GM18499 (cell line): ENCODE results near the gene MMP14.
"Not testable (repeated sequence)": the region's sequence is repeated elsewhere in the genome, so short reads cannot be mapped to it uniquely, and the experiment has no call there.

Source experiments
- ATAC-seq: cut with Tn5 transposase; IDR thresholded peaks from one replicate; pipeline ENCODE4 v1.9.1; 2021; ENCODE audit warnings: moderate number of reproducible peaks; ENCODE audit not compliant: insufficient read depth, unreplicated experiment

MMP14 gene

DNA sequence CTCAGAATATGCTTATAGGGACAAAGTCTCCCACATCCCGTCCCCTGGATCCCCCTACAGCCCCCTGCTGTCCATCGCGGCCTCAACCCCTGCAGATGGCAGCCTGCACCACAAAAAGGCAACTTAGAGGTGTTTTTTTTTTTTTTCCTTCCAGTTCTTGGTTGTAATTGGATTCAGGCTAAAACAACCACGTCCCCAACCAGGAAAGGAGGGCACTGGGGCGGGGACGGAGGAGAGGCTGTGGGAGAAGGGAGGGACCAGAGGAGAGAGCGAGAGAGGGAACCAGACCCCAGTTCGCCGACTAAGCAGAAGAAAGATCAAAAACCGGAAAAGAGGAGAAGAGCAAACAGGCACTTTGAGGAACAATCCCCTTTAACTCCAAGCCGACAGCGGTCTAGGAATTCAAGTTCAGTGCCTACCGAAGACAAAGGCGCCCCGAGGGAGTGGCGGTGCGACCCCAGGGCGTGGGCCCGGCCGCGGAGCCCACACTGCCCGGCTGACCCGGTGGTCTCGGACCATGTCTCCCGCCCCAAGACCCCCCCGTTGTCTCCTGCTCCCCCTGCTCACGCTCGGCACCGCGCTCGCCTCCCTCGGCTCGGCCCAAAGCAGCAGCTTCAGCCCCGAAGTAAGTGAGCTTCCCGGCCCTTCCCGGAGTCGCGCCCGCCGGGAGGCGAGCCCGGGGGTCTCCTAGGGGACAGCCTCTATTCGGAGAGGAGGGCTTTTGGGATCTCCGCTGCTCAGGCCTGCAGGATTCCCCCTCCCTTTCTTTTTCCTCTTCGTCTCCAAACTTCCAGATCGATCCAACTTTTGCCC, at the start of gene MMP14:
MMP14 (plus strand) TSS at position 285 of the 813 bp plus-strand sequence; CDS start at position 518, 233 bp downstream.
- no peak for ATAC-seq

DNA sequence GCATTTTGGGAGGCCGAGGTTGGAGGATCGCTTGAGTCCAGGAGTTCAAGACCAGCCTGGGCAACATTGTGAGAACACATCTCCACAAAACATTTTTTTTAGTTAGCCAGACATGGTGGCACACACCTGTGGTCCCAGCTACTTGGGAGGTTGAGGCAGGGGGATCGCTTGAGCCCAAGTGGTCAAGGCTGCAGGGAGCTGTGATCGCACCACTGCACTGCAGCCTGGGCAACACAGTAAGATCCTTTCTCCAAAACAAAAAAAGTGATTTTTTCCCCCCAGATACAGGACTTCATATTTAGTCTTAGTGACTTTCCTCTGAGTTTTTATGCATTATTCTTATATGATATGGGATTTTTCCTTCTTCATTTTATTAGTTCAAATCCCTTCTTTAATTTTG, 49.7 kb upstream of the MMP14 start:
- no peak for ATAC-seq

DNA sequence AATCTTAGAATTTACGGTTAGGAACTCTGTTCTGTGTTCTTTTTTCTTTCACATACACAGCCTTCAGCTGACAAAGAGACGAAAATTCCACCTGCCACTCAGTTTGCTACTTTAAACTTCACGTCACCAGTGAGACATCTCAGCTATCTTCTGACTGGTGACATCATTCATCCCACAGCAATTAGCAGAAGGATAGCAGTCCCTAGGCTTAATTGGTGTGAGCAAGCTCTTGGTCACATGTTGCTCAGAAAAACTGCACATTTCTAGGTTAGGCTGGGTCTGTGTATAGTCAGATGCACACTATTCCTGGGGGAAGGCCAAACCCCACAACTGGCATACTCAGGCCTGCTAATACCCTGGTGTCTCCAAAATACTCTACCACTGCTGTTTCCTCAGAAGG, 45.1 kb upstream of the MMP14 start:
- ATAC-seq: no peak

DNA sequence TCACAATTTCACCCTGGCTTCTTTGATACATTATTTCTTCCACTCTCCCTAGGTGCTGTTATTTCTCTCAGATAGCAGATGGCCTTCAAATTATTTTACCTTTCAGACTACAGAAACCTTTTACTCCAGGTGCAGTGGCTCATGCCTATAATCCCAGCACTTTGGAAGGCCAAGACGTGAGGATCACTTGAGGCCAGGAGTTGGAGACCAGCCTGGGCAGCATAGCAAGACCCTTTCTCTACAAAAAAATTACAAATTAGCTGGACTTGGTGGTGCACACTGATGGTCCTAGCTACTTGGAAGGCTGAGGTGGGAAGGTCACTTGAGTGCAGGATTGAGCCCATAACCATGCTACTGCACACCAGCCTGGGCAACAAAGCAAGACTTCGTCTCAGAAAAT, 44.2 kb upstream of the MMP14 start:
- ATAC-seq: no peak

DNA sequence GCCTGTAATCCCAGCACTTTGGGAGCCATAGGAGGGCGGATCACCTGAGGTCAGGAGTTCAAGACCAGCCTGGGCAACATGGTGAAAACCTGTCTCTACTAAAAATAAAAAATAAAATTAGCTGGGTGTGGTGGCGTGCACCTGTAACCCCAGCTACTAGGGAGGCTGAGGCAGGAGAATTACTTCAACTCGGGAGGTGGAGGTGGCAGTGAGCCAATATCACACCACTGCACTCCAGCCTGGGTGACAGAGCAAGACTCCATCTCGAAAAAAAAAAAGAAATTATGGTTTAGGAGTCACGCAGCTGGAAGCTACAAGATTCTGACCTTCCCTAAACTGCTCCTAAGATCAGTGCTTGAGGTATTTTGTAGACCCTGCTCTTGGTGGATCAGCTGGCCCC, 42.8 kb upstream of the MMP14 start:
- not testable (repeated sequence) for ATAC-seq

DNA sequence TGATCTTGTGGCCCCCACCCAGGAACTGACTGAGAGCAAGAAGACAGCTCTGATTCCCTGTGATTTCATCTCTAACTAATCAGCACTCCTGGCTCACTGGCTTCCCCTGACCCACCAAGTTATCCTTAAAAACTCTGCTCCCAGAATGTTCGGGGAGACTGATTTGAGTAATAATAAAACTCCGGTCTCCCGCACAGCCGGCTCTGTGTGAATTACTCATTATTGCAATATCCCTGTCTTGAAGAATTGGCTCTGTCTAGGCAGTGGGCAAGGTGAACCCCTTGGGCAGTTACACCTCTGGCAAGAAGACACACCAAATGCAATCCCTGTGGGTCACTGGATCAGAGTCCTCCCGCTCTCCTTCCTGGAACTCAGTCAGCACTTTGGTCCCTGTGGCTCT, 42.4 kb upstream of the MMP14 start:
- ATAC-seq: no peak

DNA sequence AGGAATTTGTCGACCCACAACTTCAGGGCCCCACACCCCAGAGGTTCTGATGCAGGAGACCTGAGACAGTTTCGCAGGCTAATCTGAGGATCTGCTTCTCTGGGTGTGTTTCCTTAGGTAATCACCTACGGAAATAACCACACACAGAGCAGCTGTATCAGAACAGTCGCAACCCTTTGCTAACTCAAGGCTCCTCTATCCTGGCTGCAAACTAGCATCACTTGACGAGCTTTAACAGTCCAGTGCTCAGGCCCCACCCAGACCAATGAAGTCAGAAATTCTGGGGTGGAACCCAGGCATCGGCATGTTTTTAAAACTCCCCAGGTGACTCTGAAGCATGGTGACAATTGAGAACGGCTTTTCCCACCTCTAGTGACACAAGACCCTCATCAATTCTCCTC, 41.8 kb upstream of the MMP14 start:
- ATAC-seq: no peak

DNA sequence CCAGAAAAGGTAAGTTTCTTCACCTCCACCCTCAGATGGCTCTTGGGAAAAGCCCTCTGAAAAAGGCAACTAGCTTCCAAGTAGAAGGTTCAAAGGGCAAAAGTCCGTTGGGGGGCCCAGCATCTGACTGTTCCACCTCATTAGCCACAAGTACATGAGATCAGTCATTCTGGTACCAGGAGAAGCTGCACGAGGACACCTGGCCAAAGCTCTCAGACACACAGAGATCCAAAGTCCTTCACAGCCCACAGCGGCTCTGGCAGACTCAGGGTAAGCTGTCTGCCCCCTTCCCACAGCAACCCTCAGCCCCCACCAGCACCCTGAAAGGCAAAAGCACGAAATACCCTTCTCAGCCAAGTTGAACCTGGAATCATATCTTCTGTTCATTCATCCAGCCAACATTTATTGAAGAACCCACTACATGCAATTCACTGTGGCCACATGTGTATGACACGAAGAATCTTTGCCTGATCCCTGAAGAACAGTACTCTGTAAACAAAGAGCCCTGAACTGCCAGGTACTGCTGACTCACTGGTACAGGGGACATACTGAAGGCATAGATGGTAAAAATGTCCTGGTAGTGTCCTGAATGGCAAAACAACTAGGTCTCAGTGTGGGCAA, 40.2 kb upstream of the MMP14 start:
- ATAC-seq: no peak

DNA sequence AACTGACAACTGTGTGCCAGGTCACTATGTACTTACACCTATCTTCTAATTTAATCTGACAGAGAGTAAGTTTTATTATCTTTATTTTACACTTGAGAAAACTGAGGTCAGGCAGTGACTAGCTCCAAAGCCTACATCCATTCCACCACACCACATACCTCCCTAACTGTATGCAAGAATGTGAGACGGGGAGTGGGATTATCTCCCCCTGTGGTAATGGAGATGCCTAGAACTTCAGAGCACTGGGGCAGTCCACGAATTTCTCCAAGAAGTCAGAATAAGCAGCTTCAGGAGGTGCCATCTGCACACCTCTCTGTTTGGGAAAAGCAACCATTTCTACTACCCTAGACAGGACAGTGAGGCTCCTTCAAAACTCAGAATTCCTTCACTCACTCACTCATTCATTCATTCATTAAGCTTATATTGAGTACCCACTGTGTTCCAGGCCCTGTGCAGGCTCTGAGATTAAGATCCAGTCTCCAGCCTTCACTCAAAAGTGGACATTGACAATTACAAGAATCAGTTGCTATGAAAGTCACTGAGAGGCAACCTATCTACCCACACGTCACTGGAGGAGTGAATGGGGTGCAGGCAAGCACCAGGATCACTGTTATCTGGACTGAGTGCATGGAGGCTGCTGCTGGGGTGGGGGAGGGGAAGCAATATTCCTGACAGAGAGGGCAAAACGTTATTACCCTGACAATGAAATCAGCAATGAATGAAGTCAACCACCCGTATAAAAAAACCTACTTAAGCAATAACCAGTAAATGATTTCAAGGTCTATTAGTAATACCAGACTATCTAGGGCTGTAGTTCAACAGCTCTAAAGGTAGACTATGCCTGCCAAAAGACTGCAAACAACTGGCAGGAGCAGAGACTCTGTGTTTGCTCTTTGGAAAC, 39.1 kb upstream of the MMP14 start:
- ATAC-seq: no peak

DNA sequence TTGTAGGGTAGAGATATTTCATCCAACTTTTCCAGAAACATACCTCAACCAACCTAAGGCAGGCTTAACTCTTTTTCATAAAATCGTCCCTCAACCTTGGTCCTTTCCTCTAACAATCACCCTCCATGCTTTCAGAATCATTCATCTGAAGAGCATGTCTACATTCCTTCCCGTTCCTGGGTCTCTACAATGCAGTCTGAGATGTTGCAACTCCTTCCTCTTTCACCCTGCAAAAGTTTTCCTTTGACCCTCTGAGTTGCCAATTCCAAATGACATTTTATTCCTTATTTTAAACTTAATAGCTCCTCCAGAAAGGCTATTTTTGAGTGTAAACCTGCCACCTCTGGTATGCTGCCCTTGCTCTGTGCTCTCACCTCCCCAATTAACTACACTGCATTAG, 37.9 kb upstream of the MMP14 start:
- no peak for ATAC-seq

DNA sequence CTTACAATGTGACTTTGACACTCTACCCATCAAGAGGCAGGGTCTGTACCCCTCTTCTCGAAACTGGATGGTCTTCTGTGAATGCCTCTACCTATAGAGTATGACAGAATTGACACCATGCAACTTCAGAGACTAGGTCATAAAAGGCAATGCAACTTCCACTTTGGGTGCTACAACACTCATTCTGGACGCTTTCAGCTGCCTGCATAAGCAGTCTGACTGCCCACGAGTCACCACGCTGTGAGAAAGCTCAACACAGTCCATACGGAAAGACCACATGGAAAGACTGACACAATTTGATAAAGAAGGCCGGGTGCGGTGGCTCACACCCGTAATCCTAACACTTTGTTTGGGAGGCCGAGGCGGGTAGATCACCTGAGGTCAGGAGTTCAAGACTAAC, 36.0 kb upstream of the MMP14 start:
- no peak for ATAC-seq

DNA sequence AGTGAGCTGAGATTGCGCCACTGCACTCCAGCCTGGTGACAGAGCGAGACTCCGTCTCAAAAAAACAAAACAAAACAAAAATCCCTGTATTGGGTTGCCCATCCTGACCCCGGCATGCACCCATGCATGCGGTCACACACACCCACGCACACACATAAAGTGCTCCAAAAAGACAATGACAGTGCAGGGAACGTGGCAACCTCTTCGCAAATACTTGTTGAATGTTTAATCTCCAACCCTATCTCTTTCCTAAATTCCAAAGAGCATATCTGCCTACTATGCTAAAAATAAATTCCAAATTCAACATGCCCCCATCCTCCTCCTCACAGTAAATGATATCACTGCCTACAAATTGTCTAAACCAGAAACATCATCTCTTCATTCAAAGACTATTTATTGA, 34.7 kb upstream of the MMP14 start:
- no peak for ATAC-seq

DNA sequence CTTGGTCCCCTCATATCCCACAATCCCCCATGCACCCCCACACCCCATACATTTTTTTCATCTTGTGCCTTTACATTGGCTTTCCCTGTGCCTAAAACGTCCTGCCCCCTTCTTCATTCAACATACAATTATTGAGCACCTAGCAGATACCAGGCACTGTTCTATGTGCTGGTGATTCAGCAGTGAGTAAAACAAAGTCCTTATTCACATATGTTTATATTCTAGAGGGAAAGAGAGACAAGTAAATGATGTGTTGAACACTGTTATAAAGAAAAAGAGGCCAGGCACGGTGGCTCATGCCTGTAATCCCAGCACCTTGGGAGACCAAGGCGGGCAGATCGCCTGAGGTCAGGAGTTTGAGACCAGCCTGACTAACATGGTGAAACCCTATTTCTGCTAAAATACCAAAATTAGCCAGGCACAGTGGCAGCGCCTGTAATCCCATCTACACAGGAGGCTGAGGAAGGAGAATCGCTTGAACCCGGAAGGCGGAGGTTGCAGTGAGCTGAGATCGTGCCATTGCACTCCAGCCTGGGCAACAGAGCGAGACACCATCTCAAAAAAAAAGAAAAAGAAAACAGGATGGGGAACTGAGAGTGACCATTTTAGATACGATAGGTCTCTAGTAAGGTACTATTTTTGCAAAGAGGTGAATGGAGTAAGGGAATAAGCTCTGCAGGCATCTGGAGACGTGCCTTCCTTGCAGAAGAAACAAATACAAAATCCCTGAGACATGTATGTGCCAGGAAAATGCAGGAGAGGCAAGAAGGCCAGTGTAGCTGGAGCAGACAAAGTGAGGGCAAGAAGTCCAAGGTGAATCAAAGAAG, 33.3 kb upstream of the MMP14 start:
- ATAC-seq: no peak

DNA sequence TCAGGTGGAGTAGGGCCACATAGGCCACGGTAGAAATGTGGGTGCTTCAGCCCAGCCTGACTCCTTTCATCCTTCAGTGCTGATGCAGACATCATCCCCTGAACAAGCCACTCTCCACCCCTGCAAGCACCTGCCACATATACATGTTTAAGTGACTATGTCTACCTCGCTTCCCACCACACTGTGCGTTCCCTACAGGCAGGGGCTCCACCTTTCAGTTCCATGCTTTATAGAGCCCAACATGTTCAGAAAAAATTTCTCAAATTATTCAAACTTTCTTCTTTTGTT, 32.8 kb upstream of the MMP14 start:
- no peak for ATAC-seq

DNA sequence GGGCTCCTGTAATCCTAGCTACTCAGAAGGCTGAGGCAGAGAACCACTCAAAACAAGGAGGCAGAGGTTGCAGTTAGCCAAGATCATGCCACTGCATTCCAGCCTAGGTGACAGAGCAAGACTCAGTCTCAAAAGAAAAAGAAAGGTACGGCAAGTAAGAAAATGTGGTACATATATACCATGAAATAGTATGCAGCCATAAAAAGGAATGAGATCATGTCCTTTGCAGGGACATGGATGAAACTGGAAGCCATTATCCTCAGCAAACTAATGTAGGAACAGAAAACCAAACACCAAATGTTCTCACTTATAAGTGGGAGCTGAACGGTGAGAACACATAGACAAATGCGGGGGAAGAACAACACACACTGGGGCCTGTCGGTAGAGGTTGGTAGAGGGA, 31.1 kb upstream of the MMP14 start:
- ATAC-seq: not testable (repeated sequence)

DNA sequence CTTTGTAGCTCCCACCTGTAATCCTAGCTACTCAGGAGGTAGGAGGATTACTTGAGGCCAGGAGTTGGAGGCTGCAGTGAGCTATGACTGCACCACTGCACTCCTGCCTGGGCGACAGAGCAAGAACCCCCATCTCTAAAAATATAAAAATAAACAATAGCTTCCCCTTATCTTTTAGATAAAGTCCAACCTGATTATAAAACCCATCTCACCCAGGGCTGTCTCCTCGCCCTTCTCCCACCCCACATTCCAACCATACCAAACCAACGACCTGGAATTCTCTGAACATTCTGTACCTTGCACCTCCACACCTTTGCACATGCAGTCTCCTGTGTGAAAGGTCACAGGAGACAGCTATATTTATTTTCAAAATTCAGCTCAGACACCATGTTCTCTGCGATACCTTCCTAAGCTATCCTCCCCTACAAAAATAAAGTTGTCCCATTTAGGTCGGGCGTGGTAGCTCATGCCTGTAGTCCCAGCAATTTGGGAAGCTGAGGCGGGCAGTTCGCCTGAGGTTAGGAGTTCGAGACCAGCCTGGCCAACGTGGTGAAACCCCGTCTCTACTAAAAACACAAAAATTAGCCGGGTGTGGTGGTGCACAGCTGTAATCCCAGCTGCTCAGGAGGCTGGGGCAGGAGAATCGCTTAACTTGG, 28.8 kb upstream of the MMP14 start:
- ATAC-seq: no peak

DNA sequence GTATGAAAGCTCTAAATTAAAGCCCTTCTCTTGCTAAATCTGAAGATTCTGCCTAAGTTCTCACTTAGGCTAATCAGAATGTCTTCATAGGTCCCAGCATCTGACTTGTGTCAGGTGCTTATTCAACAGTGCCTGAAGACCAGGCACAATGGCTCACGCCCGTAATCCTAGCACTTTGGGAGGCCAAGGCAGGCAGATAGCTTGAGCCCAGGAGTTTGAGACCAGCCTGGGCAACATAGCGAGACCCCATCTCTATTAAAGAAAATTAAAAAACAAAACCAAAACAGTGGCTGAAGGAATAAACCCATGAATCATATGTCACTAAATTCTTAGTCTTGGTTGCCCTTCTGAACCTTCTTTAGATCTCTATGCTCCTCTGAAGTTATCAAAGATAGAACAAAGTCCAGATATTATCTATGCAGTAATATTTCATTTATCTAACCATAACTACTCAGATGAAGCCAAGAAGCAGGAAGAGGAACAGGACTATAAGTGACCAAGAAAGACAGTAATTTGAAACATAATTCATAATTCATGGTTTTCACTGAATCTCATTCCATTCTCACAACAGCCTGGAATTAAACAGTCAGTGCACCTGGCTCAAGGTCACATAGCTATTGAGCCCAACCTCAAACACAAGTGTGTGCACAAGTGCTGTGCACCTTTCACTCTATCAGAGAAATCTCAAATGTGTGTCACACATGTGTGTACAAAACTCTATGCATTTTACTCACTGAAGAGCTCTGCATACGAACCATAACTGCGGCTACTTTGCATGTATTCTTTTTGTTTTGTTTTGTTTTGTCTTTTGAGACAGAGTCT, 27.8 kb upstream of the MMP14 start:
- ATAC-seq: no peak

DNA sequence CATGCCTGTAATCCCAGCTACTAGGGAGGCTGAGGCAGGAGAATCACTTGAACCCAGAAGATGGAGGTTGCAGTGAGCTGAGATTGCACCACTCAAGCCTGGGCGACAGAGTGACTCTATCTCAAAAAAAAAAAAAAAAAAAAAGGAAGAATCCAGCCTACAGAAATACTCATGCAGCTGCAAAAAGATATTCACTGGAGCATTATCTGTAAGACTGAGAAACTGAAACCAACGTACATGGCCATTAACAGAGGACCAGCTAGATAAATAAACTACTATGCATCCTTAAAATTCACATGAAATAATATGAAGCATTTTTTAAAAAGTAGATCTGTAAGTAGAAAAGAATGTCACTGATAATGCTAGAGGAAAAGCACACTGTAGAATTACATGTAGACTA, 24.7 kb upstream of the MMP14 start:
- no peak for ATAC-seq

DNA sequence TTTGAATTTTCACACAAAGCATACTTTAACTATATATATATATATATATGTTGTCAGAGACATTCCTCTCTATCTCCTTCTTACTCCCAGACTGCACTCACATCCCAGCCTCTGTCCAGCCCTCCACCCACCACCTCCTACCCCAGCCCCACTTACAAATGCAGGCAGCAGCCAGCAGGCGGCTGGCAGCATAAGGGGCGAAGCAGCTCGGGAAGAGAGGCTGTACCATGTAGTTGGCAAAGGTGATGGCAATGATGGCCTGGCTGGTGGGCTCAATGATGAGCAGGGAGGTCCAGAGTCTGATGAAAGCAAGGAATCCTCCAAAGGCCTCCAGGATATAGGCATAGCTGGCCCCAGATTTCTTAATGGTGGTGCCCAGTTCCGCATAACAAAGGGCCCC, 23.6 kb upstream of the MMP14 start:
- no peak for ATAC-seq
